ENCODE measurements around the gene RPS14.
"Not testable (repeated sequence)": the region's sequence is repeated elsewhere in the genome, so short reads cannot be mapped to it uniquely, and the experiment has no call there.

GRCh38 chr5:150426165-150426564 lies 23.4 kb downstream of the RPS14 start:
- not testable (repeated sequence) for TF ChIP-seq POLR2A (IDR thresholded peaks at IDR 0.05; ENCODE audit: low read depth, low read length); CREM (IDR thresholded peaks at IDR 0.05; ENCODE audit: low read depth); CHD2 (IDR thresholded peaks at IDR 0.05; ENCODE audit: borderline replicate concordance, low read depth, low read length); CREB1 (IDR thresholded peaks at IDR 0.05; ENCODE audit: low read depth); MXI1 (IDR thresholded peaks at IDR 0.05; ENCODE audit: low read depth, low read length); EZH2 (IDR thresholded peaks at IDR 0.05; ENCODE audit: borderline replicate concordance, control insufficient read depth, low read depth, low read length); POLR2AphosphoS5 (IDR thresholded peaks at IDR 0.05; ENCODE audit: low read length); EP300 (IDR thresholded peaks at IDR 0.05; ENCODE audit: borderline replicate concordance in 1 of 2, control insufficient read depth in 1 of 2, low read depth in 2 of 2, low read length in 2 of 2); ETV6 (conservative IDR thresholded peaks at IDR 0.05 in 1 of 2, IDR thresholded peaks at IDR 0.05 in 1 of 2; ENCODE audit: borderline replicate concordance in 1 of 2, low read depth in 1 of 2); TCF12 (IDR thresholded peaks at IDR 0.05; ENCODE audit: low read depth, low read length)
- TF ChIP-seq, protein P1, sequence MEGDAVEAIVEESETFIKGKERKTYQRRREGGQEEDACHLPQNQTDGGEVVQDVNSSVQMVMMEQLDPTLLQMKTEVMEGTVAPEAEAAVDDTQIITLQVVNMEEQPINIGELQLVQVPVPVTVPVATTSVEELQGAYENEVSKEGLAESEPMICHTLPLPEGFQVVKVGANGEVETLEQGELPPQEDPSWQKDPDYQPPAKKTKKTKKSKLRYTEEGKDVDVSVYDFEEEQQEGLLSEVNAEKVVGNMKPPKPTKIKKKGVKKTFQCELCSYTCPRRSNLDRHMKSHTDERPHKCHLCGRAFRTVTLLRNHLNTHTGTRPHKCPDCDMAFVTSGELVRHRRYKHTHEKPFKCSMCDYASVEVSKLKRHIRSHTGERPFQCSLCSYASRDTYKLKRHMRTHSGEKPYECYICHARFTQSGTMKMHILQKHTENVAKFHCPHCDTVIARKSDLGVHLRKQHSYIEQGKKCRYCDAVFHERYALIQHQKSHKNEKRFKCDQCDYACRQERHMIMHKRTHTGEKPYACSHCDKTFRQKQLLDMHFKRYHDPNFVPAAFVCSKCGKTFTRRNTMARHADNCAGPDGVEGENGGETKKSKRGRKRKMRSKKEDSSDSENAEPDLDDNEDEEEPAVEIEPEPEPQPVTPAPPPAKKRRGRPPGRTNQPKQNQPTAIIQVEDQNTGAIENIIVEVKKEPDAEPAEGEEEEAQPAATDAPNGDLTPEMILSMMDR (IDR thresholded peaks at IDR 0.05 in 2 of 3, conservative IDR thresholded peaks at IDR 0.05 in 1 of 3; ENCODE audit: control insufficient read depth in 2 of 3, extremely low read depth in 1 of 3, insufficient read depth in 1 of 3, low read depth in 3 of 3, low read length in 3 of 3), result not testable (repeated sequence)

All from GM12878 (cell line).